Astrocyte of the hippocampus (primary cell): ENCODE results near the gene THEMIS2.
A peak's percentile ranks its signal among the peaks of the same experiment; 100 is the strongest.
"Not testable (repeated sequence)": the region's sequence is repeated elsewhere in the genome, so short reads cannot be mapped to it uniquely, and the experiment has no call there.

Source experiments
- DNase-seq: peaks from one replicate; pipeline ENCODE4 v3.0.0; 2011; ENCODE audit warnings: low read depth, low spot score

THEMIS2 gene

DNA sequence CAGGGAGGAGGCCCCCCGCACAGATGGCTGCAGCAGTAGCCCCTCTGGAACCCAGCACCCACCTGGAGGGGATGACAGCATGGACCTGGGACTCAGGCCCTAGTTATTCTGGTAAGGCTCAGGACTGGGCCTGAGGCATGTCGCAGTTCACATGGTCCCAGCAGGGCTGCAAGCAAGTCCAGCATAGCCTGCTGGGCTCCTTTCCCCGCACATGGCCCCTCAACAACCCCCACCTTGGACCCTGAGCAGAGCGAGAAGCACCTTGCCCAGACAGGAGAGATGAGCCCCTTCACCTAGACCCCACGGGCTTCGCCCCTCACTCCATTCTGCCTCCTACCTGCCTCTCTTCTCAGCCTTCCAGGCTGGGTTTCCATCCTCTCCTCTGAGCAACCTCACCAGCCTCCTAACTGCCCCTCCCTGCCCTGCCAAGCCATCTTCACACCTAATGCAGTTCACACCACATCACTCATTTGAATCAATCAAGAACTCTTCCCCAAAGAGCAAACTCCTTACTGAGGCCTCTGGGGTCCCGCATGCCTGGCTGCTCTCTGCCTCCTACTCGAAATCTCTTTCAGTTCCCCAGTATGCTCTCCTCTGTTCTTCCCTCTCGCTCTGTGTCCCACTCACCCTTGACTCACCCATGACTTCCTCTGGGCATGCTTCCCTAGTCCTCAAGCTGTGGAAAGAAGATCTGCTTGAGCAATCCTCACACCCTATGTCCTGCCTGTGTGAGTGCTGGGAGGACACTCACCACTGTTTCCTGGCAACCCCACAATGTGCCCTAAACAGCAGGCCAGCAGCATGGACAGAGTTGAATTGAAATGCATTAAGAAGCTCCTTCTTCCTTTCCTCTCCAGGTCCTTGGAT is 9.4 kb upstream of the THEMIS2 start:
- DNase-seq, result peak; percentile 74

DNA sequence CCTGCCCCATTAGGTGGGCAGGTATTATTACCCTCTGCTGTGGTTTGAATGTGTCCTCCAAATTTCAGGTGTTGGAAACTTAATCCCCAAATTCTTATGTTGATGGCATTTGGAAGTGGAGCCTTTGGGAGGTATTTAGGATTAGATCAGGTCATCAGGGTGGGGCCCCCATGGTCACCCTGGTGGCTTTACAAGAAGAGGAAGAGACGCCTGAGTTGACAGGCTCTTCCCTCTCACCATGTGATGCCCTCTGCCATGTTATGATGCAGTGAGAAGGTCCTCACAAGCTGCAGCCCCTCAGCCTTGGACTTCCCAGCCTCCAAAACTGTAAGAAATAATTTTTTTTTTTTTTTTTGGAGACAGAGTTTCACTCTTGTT is 8.8 kb upstream of the THEMIS2 start:
- DNase-seq, result no peak

- DNase-seq, result no peak
These were observed 8.0 kb upstream of the THEMIS2 start for GRCh38 chr1:27864264-27864895.

DNA sequence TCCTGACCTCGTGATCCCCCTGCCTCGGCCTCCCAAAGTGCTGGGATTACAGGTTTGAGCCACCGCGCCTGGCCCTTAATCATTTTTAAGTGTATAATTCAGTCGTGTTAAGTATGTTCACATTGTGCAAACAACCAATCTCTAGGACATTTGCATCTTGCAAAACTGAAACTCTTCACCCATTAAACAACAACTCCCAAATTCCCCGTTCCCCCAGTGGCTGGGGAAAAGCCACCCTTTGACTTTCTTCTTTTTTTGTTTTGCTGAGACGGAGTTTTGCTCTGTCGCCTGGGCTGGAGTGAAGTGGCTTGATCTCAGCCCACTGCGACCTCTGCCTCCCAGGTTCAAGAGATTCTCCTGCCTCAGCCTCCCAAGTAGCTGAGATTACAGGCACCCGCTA is 6.5 kb upstream of the THEMIS2 start:
- DNase-seq, result no peak

- DNase-seq, result no peak
These were observed 3.8 kb upstream of the THEMIS2 start for GRCh38 chr1:27868556-27868931.

- no peak for DNase-seq
These were observed 3.2 kb upstream of the THEMIS2 start for GRCh38 chr1:27868932-27869718.

- no peak for DNase-seq
These were observed 2.6 kb upstream of the THEMIS2 start for GRCh38 chr1:27869719-27870085.

DNA sequence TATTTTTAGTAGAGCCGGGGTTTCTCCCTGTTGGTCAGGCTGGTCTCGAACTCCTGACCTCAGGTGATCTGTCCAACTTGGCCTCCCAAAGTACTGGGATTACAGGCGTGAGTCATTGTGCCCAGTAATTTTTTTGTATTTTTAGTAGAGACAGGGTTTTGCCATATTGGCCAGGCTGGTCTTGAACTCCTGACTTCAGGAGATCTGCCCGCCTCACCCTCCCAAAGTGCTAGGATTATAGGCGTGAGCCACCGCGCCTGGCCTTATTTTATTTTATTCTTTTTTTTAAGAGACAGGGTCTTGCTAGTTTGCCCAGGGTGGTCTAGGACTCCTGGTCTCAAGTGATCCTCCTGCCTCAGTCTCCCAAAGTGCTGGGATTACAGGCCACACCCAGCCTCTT is 1.3 kb upstream of the THEMIS2 start:
- not testable (repeated sequence) for DNase-seq

DNA sequence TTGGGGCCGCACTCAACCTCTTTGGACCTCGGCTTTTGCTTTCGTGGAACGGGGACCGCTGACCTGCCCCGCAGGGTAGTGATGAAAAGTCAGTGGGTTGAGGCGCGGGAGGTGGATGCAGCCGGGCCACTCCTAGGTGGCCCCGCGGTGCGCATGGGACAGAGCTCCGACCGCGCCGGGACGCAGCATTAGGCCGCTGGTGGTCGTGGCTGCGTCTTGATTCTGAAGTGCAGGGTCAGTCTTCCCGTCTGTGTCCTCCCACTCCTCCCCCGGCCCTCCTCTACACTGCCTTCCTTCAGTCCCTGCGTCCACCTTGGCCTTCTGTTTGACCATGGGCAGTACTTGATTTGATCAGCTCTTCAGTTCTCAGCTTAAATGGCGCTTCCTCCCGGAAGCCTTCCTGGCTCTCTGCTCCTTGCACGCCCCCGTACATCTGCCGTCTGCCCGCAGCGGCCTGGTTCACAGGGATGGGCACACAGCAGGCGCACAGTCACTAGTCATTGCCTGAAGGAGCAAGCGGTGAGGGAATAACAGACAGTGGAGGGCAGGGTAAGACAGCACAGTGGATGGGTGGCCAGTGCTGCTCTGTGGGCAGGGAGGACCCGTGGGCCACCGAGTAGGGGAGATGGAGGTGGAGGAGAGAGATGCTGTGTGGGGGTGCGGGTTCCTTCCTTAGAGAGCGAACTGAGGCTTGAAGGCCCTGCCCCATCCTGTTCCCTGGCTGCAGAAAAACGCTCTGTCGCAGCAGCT is 633 bp downstream of the THEMIS2 start:
- no peak for DNase-seq

- no peak for DNase-seq
These were observed 1.5 kb downstream of the THEMIS2 start for GRCh38 chr1:27873671-27874384.

DNA sequence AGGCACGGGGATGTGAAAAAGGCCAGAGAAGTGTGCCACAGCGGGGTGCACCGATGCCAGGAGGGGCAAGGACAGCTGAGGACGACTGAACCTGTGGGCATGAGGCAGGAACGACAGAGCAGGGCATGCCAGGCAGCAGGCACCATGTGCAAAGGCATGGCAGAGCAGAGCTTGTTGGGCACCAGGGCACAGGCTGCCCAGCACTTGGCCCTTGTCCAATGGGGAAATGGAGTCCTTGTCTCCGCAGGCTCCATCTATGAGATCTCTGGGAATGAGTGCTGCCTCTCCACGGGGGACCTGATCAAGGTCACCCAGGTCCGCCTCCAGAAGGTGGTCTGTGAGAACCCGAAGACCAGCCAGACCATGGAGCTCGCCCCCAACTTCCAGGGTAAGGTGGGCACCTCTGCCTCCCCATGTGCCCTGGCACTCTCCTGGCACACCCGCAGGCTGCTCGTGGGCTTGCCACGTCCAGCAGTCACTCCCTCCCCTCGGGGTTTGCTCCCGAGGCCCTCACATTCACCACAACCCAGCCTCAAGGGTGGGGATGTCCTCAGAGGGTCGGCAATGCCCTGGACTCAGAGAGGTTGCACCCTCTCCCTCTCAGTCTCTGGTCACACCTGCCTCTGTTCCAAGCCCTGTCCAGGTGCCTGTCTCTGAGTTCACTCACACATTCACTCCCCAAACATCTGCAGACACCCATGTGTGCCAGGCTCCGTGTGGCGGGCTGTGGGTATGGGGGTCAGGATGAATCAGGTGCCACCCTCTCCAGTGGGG is 4.2 kb downstream of the THEMIS2 start:
- DNase-seq, result no peak

DNA sequence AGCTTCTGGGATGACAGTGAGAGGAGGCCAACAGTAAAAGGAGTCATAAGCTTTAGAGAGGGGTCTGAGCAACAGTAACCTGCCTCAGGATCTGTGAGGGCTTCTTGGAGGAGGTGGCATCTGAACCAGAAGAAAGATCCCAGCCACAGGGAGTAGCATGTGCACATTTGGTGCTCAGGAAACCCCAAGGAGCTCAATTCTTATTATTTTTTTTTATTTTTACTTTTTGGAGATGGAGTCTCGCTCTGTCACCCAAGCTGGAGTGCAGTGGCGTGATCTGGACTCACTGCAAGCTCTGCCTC is 4.7 kb downstream of the THEMIS2 start:
- no peak for DNase-seq

DNA sequence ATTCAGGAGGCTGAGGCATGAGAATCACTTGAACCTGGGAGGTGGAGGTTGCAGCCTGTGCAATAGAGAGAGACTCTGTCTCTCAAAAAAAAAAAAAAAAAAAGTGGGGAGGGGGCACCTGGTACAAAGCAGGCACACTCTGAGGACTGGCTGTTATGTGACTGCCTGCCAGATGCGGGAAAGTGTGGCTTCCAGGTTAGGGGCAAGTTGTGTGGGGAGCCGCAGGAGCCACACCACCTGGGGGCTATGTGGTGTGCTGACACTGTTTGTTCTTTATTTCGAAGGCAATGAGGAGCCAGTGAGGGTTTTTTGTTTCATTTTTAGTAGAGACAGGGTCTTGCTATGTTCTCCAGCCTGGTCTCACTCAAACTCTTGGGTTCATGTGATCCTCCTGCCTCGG is 5.7 kb downstream of the THEMIS2 start:
- DNase-seq, result no peak

- DNase-seq, result no peak
These were observed 6.5 kb downstream of the THEMIS2 start for GRCh38 chr1:27878787-27879335.

DNA sequence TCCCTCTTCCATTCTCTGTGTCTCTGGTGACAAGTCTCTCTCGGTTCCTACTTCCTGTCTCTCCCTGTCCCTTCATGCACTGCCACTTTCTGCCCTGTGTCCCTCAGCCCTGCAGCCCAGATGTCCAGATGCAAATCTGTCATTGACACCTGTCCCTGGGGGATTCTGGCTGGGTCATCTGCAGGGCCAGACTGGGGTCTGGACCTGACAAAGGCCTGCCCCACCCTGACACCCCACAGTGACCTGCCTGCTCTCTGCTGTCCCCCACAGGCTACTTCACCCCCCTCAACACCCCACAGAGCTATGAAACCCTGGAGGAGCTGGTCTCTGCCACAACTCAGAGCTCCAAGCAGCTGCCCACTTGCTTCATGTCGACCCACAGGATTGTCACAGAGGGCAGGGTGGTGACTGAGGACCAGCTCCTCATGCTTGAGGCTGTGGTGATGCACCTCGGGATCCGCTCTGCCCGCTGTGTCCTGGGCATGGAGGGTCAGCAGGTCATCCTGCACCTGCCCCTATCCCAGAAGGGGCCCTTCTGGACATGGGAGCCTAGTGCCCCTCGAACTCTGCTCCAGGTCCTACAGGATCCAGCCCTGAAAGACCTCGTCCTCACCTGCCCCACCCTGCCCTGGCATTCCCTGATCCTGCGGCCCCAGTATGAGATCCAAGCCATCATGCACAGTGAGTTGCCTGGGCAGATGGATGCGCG is 7.2 kb downstream of the THEMIS2 start:
- no peak for DNase-seq

DNA sequence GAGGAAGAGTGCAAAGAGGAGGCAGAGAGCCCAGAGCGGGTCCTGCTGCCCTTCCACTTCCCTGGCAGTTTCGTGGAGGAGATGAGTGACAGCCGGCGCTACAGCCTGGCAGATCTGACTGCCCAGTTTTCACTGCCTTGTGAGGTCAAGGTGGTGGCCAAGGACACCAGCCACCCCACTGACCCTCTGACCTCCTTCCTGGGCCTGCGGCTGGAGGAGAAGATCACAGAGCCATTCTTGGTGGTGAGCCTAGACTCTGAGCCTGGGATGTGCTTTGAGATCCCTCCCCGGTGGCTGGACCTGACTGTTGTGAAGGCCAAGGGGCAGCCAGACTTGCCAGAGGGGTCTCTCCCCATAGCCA is 10.2 kb downstream of the THEMIS2 start:
- no peak for DNase-seq

DNA sequence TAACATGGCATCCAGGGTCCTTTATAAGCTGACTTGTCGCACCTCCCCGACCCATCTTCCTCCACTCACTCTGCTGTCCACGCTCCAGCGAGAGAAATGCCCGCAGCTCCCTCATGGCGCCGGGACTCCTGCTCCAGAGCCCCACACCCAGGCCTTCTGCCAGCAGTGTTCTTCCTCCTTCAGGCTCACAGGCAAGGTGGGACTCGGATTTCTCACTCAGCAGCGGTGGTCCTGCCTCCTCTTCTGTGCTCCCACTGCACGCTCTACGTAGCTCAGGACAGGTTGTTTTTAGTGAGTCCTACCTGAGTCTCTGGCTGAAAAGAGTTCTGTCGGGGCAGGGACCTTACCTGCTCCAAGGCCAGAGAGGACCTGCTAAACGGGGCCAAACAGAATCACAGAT is 11.2 kb downstream of the THEMIS2 start:
- no peak for DNase-seq

DNA sequence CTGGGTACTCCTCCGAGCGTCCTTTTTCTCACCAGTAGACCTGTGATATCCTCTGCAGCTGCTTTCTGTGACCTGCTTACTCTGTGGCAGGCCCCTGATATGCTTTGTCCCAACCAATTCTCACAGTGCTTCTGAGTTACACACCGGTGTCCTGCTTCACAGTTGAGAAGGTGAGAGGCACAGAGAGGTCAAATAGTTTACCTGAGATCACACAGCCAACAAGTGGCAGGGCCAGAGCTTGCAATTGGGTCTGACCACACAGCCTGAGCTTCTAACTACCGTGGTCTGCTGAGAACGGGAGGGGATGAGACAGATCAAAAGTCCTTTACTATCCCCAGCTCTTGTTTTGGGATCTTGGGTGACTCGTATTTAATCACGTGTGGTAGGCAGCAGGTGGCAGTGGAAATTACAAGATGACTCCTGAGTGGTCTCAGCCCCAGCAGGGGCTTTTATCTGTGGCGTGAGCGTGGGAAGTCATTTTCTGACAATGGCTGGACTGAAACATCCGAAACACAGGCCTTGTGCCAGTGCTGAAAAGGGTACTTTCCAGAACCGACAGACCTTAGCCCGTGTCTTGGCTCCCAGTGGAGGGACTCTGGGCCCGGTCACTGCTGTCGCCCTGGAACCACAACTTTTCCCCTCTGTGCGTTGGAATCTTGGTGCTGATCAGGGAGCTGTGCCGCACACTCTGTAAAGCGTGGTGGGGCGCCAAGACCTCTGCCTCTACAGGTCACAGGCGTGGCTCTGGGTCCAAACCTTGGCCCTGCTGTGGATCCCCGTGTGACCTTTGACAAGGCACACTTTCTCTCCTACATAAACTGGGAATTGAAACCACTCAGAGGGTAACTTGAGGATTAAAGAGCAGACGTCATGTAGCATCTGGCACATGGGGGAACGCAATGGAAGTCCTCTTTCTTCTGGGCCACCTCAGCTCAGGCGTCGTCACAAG is 11.9 kb downstream of the THEMIS2 start:
- no peak for DNase-seq

GRCh38 chr1:27885114-27885528 is 12.8 kb downstream of the THEMIS2 start:
- no peak for DNase-seq
